HG03095 (cell line): ENCODE measurements around the gene TXNRD2.

Source experiments
- ATAC-seq: cut with Tn5 transposase; IDR thresholded peaks from one replicate; pipeline ENCODE4 v1.9.1; 2021; ENCODE audit warnings: moderate library complexity; ENCODE audit not compliant: unreplicated experiment

Gene TXNRD2

GRCh38 chr22:19877626-19878339 is 63.8 kb downstream of the TXNRD2 start:
- ATAC-seq = no peak

- no peak for ATAC-seq
Observed at GRCh38 chr22:19876941-19877625, 64.5 kb downstream of the TXNRD2 start.

DNA sequence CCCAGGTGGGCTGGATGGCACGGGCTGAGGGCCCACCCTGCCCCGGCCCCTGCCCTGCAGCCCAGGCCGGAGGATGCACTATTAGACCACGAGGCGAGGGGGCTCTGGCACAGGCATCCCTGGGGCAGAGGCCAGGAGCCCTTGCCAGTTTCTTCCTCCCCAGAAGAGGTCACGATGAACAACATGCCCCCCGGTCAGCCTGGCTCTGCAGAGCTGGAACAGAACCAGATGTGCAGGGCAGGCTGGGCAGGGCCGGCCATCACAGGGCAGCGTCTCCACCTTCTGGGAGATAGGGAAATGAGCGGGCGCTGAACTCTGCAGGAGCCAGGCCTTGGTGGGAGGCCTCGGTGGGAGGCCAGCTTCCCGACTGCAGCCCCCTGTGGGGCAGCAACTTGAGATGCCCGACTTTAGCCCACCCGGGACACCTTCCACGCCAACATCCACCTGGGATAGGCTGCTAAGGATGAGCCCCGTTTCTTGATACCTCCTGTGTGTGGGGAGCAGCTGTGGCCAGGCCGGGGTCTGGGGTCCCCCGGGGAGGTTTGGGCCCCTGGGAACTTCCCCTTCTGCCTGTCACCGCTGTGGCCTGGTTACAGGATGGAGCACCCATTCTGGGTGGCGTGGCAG is 65.2 kb downstream of the TXNRD2 start:
- ATAC-seq = no peak

GRCh38 chr22:19875531-19876313 is 65.9 kb downstream of the TXNRD2 start:
- ATAC-seq = no peak

GRCh38 chr22:19875061-19875530 is 66.5 kb downstream of the TXNRD2 start:
- ATAC-seq = no peak

DNA sequence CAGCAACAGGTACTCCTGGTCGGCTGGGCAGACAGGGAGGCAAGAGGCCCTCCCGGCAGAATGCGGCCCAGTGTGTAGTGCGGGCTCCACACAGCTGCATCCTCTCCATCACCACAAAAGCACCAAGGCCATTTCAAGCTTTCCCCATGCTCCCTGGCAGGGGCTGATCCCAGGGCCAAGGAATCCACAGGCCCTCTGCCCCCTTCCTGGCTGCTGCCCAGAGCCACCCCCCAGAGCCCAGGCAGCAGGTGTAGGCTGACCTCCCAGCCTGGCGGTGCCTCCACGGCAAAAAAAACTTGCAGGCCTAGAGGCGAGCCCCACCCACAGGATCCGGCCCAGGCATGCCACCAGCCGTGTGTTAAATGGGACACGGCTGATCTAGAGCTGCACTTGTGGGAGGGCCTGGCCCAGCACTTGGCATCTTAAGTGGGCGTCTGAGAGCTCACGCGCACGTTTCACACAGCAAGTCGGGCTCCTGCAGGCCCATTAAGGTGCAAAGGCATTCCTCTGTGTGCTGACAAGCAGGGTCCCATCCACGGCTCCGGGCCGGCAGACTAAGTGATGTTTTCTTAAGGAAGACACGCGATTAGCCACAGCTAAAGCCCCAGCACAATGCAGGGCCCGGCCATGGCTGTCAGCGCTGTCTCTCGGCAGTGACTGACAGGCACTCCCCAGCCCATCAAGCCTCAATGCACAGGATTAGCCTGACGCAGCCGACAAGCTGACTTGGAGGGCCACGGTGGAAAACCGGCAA is 67.1 kb downstream of the TXNRD2 start:
- no peak for ATAC-seq

DNA sequence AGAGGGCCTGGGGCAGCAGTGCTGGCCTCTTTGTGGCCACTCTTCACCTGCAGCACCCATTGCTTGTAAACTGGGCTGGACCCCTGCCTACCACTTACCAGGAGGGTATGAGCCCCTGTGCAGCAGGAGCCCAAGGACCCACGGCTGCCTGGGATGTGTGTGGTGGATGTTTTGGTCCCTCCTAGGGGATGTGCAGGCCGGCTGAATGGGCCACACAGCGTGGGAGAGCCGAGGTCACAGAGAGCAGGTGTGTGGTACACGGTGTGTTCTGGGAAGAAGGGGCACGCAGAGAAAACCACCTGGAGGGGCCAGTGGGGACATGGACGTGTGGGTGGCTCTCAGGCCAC is 67.7 kb downstream of the TXNRD2 start:
- no peak for ATAC-seq

DNA sequence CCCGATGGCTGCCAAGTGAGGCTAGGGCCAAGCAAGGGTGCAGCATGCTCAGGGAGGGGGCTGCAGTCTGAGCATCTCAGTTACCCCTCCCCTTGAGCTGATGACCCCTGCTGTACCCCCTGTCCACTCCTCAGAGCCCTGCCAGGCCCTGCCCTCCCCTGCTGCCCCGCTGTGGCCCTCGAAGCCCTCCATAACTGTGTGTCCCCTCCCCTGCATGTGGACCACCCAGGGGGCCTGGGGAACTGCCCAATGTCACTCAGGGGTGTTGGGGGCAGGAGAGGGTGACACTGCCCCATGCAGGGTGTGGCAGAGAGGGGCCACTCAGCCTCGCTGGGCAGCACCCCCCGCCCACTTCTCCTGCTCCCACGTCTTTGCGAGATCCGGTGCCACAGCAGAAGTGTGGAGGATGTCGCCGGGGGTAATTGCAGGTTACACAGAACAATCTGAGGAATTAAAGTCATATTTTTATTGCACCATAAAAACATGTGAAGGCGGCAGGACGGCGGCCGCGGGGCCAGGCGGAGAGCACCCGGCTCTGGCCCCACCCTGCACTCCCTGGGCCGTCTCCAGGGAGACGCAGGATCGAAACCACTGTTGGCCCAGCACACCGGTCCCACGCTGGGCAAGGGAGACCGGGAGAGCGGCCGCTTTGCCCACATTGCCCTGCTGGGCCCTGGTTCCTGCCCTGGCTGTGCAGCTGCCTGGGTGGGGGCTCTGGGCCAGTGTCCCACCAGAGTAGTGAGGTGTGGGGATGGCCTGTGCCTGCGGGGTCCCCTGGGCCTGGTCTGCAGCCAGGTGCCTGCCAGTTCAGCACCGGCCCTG is 68.3 kb downstream of the TXNRD2 start:
- no peak for ATAC-seq

- no peak for ATAC-seq
Observed at GRCh38 chr22:19872779-19873137, 68.9 kb downstream of the TXNRD2 start.

DNA sequence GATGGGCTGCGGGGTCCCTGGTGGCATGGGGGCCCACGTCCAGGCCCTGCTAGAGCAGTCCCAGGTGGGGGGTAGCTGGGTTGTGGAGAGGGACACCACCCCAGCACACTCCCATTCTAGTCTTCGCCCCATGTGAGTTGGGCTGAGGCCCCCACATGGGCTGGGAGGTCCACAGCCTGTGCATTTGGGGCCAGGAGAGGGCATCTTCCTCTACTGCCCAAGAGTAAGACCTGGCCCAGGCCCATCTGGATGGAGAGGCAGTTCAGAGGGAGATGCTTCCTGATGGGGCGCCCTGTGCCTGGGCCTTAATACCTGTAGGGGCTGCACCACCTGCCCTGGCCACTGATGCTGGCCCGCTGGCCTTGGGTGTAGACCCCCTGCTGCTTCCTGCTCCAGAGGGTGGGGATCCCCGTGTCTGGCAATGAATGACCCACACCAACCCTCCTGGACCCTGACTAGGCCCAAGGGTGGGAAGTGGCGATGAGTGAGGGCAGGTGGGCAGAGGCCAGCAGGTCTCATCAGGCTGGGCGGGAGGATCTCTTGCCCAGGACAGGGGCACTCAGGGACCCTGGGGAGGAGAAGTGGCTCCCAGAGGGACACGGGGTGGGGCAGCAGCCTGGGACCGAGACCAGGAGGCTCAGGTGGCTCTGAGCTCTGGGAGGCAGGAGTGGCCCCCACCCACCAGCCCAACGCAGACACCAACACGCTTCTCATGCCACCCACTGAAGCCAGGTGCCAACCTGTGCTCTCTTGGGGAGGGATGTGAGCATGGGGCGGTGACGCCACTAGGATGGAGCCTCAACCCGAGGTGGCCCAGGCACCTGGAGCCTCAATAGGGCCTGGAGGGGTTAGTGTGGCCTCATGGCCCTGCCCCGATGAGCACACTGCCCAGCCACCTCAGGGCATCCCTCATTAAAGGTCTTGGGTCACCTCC is 69.5 kb downstream of the TXNRD2 start:
- ATAC-seq = no peak

GRCh38 chr22:19871023-19871844 is 70.4 kb downstream of the TXNRD2 start:
- ATAC-seq = no peak

GRCh38 chr22:19870153-19871022 is 71.2 kb downstream of the TXNRD2 start:
- no peak for ATAC-seq

DNA sequence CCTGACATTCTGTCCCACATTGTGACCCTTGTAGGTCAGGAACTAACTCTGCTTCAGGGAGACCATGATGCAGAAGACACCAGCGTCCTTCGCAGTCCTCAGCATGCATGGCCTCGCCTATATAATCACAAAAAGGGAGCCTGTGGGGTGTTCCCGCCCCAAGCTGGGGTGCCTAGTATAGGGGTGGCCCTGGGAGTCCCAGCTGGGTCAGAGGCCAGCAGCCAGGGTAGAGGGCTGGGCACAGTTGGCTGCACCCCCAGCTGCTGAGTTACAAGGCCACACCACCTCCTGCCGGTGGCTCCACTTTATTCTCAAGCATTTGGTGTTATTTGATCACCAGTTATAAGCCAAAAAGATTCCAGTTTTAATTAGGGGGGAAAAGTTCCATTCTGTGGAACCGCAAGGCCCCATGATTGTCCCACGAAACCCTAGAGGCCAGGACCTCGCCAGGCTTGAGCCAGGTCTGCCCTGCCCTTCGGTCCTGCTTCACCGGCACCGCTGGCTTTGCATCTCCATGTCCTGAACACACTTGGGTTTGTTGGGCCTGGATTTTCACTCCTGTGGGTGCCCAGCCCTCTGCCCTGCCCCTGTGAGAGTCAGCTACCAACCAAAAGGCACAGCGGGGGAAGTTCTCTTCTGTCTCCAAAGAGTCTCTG is 72.0 kb downstream of the TXNRD2 start:
- ATAC-seq = no peak

DNA sequence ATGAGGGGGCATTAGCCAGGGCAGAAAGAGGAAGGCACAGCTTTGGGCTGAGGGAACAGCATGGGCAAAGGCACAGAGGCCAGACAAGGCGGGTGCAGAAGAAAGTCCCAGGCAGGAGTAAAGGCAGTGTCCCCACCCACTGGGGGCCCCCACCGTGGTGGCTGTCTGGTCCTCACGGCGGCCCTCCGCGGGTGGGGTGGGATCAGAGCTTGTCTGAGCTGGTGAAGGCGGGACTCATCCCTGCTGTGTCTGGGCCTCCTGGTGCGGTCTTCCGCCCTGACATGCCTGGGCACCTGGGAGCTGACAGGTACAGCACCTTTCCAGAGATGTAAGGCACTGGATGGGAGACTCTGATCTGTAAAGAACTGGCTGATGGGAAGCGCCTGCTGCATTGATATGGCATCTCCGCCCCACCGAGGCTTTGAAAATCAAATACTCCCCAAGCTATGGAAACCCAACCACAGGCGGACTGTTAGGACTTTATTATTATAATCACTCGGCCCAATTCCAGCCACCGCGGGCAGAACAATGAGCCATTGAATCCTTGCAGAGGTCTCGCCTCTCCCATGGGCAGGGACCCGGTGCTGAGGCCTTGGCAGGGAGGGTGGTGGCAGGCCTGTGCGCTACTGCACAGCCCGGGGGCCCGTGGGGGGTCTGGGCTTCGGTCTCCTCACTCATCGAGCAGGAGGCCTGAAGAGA is 72.7 kb downstream of the TXNRD2 start:
- ATAC-seq = no peak

DNA sequence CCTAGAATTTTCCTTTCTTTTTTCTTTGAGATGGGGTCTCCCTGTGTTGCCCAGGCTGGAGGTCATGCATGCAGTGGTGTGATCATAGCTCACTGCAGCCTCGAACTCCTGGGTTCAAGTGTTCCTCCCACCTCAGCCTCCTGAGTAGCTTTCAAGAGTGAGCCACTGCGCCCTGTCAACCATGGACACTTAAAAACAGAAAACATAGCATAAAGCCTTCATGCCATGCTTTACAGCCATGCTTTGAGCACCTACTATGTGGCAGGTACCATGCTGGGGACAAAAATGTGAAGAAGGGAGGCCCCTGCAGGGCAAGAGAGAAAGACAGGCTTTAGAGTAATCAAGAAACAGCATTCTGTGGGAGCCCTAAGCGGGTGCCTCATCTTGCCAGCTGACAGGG is 73.3 kb downstream of the TXNRD2 start:
- no peak for ATAC-seq

GRCh38 chr22:19867617-19868016 is 74.0 kb downstream of the TXNRD2 start:
- ATAC-seq = no peak
